Testis (tissue), 2 donors: Measurements from ENCODE around the gene ADAM12.

Experiments used
- CTCF ChIP-seq, 3 experiments: fragments of 450-650 bp in 2 of 3; fragments of 200-600 bp in 1 of 3; sonication (generic) in 1 of 3; IDR thresholded peaks; one replicate each; pipeline ENCODE4 v1.5.1; 2016 to 2019; ENCODE audit warnings: antibody characterized with exemption in 3 of 3, mild to moderate bottlenecking in 2 of 3, moderate library complexity in 1 of 3
- POLR2A ChIP-seq: fragments of 450-650 bp; IDR thresholded peaks from one replicate; pipeline ENCODE4 v1.6.1; 2017; ENCODE audit warnings: antibody characterized with exemption, mild to moderate bottlenecking, moderate library complexity

GRCh38 chr10:126409821-126410220 lies 21.5 kb upstream of the ADAM12 start:
- no peak for TF ChIP-seq POLR2A
- TF ChIP-seq CTCF (IDR thresholded peaks at IDR 0.05) = no peak
